ENCODE data around the gene SLC22A14. TPM values are rescaled to one million over a fixed set of nuclear protein-coding genes. Genes with fewer than 3 reads are reported as not detected.
"Not testable (repeated sequence)": the region's sequence is repeated elsewhere in the genome, so short reads cannot be mapped to it uniquely, and the experiment has no call there.

SLC22A14 gene
- total RNA-seq, 2 donors from 2014 or later, result 0.14 to 0.21 TPM

DNA sequence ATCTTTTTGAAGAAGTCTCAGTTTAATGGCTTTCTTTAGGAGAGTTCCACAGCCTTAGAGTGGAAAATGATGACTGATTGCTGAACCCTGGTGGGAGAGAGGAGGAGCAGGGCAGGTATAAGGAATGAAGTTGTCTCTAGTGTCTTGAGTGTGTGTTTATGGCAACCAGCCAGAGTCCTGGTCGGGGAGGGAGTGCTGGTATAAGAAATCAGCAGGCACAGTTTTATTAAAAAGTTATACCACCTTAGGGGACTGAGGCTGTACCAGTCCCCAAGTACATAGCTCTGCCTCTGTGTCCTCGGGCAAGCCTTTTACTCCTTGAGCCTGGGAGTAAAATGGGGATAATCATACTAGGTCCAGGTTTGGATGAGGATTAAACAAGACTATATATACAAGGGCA, 29.8 kb downstream of the SLC22A14 start:
- no peak overlapping the region for H3K4me3 Mint-ChIP-seq
- no peak overlapping the region for H3K27ac Mint-ChIP-seq
- no peaks in the 10 kb centered on the region for H3K9me3 Mint-ChIP-seq
- DNase-seq (no peak), ATAC-seq (replicated peaks in 1 of 2) (no peak)
- H3K4me1 Mint-ChIP-seq (ENCODE audit: low read depth), result no peaks in the 10 kb centered on the region
- no peaks in the 10 kb centered on the region for H3K36me3 Mint-ChIP-seq (ENCODE audit: insufficient read depth in 2 of 2)
- no peaks in the 10 kb centered on the region for H3K27me3 Mint-ChIP-seq (ENCODE audit: low read depth)

DNA sequence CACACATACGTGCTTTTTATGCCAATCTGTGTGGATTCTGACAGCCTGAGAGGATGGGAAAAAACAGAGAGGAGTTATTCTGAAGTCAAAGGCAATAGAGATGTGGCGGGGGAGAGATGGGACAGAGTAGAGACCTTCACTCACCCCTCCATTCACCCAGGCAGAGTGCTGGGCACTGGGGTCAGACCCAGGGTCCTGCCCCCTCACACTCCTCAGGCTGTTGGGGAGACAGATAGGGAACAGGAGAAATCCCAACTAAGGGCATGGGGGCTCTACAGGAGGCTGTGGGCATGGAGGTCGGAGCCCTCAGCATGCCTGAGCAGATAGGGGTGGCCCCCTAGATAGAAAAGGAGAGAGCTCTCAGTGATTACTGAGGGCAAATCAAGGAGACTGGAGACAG, 30.3 kb downstream of the SLC22A14 start:
- DNase-seq (no peak), ATAC-seq (replicated peaks in 1 of 2) (no peak)
- no peaks in the 10 kb centered on the region for H3K9me3 Mint-ChIP-seq
- no peaks in the 10 kb centered on the region for H3K27me3 Mint-ChIP-seq (ENCODE audit: low read depth)
- H3K36me3 Mint-ChIP-seq (ENCODE audit: insufficient read depth in 2 of 2), result no peaks in the 10 kb centered on the region
- no peak overlapping the region for H3K4me3 Mint-ChIP-seq
- H3K4me1 Mint-ChIP-seq (ENCODE audit: low read depth), result no peaks in the 10 kb centered on the region
- no peak overlapping the region for H3K27ac Mint-ChIP-seq

DNA sequence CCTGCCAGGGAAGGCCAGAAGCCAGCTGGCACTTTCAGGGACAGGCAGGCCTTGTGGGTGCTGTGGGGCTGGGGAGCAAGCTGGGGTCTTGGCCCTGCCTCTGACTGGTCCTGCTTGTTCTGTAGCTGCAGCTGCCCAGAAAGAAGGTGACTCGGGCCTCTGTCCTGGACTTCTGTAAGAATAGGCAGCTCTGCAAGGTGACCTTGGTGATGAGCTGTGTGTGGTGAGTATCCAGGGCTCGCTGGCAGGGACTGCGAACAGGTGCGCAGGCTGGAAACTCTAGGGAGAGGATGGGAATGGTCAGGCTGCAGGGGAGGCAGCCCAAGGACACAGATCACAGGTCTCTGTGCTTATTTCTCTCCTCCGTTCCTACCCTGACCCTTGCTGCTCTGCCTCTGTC, 31.2 kb downstream of the SLC22A14 start:
- H3K4me3 Mint-ChIP-seq, result no peak overlapping the region
- H3K27ac Mint-ChIP-seq, result no peak overlapping the region
- no peaks in the 10 kb centered on the region for H3K36me3 Mint-ChIP-seq (ENCODE audit: insufficient read depth in 2 of 2)
- H3K4me1 Mint-ChIP-seq (ENCODE audit: low read depth), result no peaks in the 10 kb centered on the region
- no peaks in the 10 kb centered on the region for H3K27me3 Mint-ChIP-seq (ENCODE audit: low read depth)
- H3K9me3 Mint-ChIP-seq, result no peaks in the 10 kb centered on the region
- no peak for DNase-seq
- no peak for ATAC-seq (replicated peaks in 1 of 2)

DNA sequence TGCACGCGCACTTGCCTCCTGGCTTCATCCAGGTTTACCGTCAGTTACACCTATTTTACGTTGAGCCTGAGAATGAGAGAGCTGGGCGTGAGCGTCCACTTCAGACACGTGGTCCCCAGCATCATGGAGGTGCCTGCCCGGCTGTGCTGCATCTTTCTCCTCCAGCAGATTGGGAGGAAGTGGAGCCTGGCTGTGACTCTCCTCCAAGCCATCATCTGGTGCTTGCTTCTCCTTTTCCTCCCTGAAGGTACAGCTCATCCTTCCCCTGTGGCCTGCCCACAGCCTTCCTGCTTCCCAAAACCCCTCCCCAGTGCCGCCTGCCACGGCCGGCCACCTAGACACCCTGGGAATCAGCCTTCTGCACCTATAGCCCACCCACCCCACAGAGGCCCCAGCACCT, 31.6 kb downstream of the SLC22A14 start:
- H3K4me1 Mint-ChIP-seq (ENCODE audit: low read depth), result no peaks in the 10 kb centered on the region
- no peaks in the 10 kb centered on the region for H3K36me3 Mint-ChIP-seq (ENCODE audit: insufficient read depth in 2 of 2)
- H3K4me3 Mint-ChIP-seq, result no peak overlapping the region
- no peak overlapping the region for H3K27ac Mint-ChIP-seq
- no peaks in the 10 kb centered on the region for H3K27me3 Mint-ChIP-seq (ENCODE audit: low read depth)
- DNase-seq (no peak), ATAC-seq (replicated peaks in 1 of 2) (no peak)
- no peaks in the 10 kb centered on the region for H3K9me3 Mint-ChIP-seq

DNA sequence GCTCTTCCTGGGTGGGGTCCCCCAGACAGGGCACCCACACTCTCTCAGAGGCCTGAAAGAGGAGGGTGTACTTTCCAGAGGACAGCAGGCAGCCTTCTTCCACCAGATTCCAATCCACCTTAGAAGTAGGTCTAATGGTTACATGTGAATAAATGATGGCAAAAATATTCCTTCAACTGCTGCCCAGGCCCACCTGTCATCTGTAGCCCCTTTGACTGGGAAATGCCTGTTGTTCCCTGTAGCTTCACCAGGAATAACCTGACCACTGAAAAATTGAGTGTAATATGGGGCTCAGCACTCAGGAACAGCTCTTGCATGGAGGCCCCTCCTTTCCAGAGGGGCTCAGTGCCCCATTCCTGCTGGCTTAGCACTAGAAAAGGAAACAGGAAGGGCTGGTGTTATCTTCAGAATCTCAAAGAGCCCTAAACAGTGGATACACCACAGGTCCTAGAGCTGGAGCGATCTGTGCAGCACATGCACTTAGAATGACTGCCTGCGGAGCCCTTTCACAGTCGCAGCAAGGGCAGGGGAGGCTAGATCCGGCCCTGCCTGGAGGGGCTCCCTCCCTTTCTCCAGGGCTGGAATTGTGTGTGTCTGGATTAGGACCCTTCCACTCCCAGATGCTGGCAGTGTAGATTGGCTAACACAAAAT, 32.1 kb downstream of the SLC22A14 start:
- H3K36me3 Mint-ChIP-seq (ENCODE audit: insufficient read depth in 2 of 2), result no peaks in the 10 kb centered on the region
- no peaks in the 10 kb centered on the region for H3K9me3 Mint-ChIP-seq
- no peaks in the 10 kb centered on the region for H3K4me1 Mint-ChIP-seq (ENCODE audit: low read depth)
- ATAC-seq (replicated peaks in 1 of 2), result no peak
- H3K27me3 Mint-ChIP-seq (ENCODE audit: low read depth), result no peaks in the 10 kb centered on the region
- DNase-seq, result no peak
- H3K4me3 Mint-ChIP-seq, result no peak overlapping the region
- H3K27ac Mint-ChIP-seq, result no peak overlapping the region

DNA sequence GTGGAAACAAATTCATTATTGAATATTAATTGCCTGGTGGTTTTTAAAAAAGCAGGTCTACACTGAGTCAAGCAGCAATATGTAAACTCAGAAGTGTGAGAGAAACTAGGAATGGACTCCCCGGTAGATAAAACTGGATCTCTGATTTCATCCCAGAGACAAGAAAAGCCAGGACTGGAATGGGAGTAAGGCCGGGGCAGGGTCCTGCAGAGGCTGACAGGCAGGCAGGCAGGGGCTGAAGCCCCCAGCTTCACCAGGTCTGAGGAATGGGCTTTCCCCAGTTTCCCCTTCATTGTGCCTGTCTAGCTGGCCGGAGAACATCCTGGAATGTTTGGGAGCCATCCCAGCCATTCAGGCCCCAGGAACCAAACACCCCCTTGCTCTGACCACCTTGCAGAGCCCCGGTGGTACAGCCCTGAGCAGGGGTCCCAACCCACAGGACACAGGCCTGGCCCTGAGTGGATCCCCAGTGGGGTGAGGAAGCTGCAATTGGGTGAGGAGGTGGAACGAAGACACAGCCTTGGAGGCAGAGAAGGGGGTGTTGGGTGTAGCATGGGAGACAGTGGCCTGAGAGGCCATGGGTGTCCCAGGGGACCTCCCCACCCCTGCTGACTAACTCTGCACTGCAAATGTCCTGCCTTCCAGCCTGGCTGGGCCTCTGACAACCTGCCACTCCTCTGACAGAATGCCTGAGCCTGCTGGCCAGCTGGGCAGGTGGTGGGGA, 32.8 kb downstream of the SLC22A14 start:
- no peak for ATAC-seq (replicated peaks in 1 of 2)
- Mint-ChIP-seq H3K9me3 (no peaks in the 10 kb centered on the region), H3K4me1 (ENCODE audit: low read depth) (no peaks in the 10 kb centered on the region)

DNA sequence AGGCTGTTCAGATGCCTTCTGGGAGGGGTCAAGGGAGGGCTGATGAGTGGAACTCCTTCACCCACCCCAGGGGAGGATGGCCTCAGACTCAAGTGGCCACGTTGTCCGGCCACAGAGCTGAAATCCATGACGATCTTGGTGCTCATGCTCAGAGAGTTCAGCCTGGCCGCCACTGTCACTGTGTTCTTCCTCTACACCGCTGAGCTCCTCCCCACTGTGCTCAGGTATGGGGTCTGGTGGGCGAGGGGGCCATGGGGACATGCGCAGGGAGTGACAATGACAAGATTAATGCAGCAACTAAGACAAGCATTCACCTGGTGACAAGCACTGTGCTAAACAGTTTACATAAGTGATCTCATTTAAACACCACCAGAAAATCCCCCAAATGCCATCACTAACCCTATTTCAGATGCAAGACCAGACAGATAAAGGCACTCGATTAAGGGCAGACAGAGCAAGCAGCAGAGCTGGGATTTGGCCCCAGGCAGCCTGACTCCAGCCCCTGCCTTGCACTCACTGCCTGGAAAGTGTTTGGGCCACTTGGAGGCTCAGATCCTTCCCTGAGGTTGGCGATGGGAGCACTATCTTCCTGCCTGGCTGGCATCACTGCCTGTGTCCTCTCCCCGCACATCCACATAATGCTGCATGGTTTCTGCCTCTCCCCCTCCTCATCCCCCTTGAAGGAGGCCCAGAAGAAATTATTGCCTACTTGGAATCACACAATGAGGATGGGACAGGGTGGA, 33.6 kb downstream of the SLC22A14 start:
- no peak for DNase-seq
- Mint-ChIP-seq H3K36me3 (ENCODE audit: insufficient read depth in 2 of 2) (no peaks in the 10 kb centered on the region), H3K4me3 (no peak overlapping the region), H3K27me3 (ENCODE audit: low read depth) (no peaks in the 10 kb centered on the region), H3K27ac (no peak overlapping the region), H3K4me1 (ENCODE audit: low read depth) (no peaks in the 10 kb centered on the region), H3K9me3 (no peaks in the 10 kb centered on the region)
- ATAC-seq (replicated peaks in 1 of 2), result no peak

More for the DNA sequence above, 32.8 kb downstream of the SLC22A14 start:
- H3K27ac Mint-ChIP-seq, result no peak overlapping the region
- no peak for DNase-seq
- no peak overlapping the region for H3K4me3 Mint-ChIP-seq
- no peaks in the 10 kb centered on the region for H3K27me3 Mint-ChIP-seq (ENCODE audit: low read depth)
- no peaks in the 10 kb centered on the region for H3K36me3 Mint-ChIP-seq (ENCODE audit: insufficient read depth in 2 of 2)

DNA sequence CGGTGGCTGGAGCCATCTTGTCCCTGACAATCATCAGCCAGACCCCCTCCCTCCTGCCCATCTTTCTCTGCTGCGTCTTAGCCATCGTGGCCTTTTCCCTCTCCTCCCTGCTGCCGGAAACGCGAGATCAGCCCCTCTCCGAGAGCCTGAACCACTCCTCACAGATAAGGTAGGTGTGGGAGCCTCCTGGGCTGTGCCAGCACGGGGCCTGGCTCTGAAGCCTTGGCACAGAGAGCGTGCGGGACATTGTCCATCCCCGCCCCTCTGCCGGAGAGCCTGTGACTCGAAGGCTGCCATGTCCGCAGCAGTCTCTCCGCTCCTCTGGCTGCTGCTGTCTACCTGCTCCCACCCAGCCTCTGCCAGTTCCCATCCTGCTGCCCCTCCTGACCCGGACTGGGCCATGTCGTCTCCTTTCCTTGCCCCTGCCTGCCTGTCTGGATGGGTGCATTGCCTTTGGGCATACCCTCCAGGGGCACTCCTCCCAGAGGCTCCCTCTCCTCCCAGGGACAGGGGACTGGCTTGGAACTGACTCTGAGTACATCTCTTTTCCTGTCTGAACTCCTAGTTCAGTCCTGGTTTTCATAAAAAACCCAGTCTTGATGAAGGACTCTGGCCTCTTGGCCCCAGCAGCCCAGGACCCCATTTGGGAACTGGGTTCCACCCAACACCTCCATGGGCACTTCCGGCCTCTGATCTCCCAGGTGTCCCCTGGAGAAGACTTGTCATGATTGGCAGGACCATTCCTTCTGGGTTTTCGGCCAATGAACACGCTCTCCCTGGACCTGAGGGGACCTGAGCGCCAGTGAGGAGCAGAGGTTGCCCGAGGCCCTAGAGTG, 34.5 kb downstream of the SLC22A14 start:
- no peaks in the 10 kb centered on the region for H3K36me3 Mint-ChIP-seq (ENCODE audit: insufficient read depth in 2 of 2)
- ATAC-seq (replicated peaks in 1 of 2), result no peak
- H3K27me3 Mint-ChIP-seq (ENCODE audit: low read depth), result no peaks in the 10 kb centered on the region
- no peaks in the 10 kb centered on the region for H3K9me3 Mint-ChIP-seq
- DNase-seq, result no peak
- no peaks in the 10 kb centered on the region for H3K4me1 Mint-ChIP-seq (ENCODE audit: low read depth)
- no peak overlapping the region for H3K4me3 Mint-ChIP-seq
- H3K27ac Mint-ChIP-seq, result no peak overlapping the region

DNA sequence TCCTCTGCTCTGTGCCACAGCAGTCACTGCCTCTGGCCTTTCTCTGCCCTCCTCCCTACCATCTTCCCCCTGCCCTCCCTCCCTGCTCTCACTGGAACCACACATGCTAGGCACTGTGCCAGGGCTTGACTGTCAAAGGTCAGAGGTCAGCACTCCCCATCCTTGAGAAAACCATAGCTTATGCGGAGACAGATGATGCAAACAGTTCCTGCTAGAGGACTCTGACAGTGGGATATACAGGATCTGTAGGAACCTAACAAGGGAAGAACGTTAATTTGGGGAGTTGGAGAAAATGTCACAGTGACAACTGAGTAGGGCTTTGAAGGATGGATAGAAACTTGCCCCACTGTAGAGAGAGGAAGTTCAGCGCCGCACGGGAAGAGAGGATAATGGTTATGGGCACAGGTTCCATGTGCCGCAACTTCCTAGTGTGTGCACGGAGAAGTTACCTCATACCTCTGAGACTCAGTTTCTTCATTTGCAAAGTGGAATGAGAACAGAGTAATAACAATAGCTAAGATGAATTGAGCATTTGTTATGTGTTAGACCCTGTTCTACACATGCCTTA, 35.2 kb downstream of the SLC22A14 start:
- no peak overlapping the region for H3K27ac Mint-ChIP-seq
- ATAC-seq (replicated peaks in 1 of 2), result no peak

DNA sequence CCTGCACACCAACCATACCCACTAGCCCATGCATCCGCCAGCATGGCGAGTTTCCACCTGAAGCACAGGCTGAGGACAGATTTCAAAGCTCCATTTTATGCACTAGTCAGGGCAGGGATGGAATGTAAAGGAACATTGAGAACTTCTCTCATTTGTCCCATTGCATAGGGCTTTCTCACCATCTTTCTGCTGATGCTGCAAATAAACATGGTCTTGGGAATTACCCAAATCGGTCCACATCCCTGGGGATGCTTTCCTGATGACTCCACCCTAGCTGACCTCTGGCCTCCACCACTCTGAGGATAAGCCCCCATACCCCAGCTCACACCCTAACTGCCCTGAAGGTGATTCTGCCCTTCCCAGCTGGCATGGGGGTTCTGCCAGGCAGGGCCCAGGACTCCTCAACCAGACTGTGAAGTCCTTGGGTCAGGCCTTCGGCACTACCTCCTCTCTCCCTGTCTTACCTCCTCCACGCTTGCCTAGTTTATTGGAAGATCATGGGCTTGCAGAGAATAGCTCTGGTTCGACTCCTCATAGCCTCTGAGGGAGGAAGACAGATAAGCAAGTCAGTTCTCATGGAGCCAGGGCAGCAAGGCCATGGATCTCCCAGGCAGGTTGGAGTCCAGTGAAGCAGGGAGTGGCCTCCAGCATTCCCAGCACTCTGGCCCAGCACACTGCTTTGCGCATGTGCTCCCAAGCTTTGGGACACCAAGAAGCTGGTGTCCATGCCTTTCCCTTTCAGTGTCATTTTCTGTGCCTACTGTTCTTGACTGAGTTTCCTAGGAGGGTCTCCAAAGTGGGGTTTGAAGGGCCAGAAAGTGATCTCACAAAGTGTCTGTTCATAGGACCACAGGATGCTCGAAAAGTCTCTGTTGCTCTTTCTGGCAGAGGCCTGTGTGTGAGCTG, 36.9 kb downstream of the SLC22A14 start:
- DNase-seq (no peak), ATAC-seq (replicated peaks in 1 of 2) (no peak)
- Mint-ChIP-seq H3K9me3 (no peaks in the 10 kb centered on the region), H3K27ac (no peak overlapping the region), H3K27me3 (ENCODE audit: low read depth) (no peaks in the 10 kb centered on the region), H3K36me3 (ENCODE audit: insufficient read depth in 2 of 2) (no peaks in the 10 kb centered on the region), H3K4me1 (ENCODE audit: low read depth) (no peaks in the 10 kb centered on the region), H3K4me3 (no peak overlapping the region)

More for the DNA sequence above, 35.2 kb downstream of the SLC22A14 start:
- H3K4me1 Mint-ChIP-seq (ENCODE audit: low read depth), result no peaks in the 10 kb centered on the region
- no peaks in the 10 kb centered on the region for H3K36me3 Mint-ChIP-seq (ENCODE audit: insufficient read depth in 2 of 2)
- H3K27me3 Mint-ChIP-seq (ENCODE audit: low read depth), result no peaks in the 10 kb centered on the region
- no peak overlapping the region for H3K4me3 Mint-ChIP-seq
- no peaks in the 10 kb centered on the region for H3K9me3 Mint-ChIP-seq
- no peak for DNase-seq

DNA sequence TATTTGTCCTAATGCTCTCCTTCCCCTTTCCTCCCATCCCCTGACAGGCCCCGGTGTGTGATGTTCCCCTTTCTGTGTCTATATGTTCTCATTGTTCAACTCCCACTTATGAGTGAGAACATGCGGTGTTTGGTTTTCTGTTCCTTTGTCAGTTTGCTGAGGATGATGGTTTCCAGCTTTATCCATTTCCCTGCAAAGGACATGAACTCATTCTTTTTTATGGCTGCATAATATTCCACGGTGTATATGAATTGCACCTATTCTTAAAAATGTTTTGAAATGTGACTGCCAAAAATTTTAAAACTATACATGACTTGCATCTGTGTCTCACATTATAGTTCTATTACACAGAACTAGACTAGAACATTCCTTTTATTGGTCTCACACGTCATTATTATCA, 38.5 kb downstream of the SLC22A14 start:
- H3K36me3 Mint-ChIP-seq (ENCODE audit: insufficient read depth in 2 of 2); H3K9me3 Mint-ChIP-seq; H3K27me3 Mint-ChIP-seq (ENCODE audit: low read depth); DNase-seq; H3K27ac Mint-ChIP-seq; ATAC-seq (replicated peaks in 1 of 2); H3K4me1 Mint-ChIP-seq (ENCODE audit: low read depth); H3K4me3 Mint-ChIP-seq: not testable (repeated sequence)

DNA sequence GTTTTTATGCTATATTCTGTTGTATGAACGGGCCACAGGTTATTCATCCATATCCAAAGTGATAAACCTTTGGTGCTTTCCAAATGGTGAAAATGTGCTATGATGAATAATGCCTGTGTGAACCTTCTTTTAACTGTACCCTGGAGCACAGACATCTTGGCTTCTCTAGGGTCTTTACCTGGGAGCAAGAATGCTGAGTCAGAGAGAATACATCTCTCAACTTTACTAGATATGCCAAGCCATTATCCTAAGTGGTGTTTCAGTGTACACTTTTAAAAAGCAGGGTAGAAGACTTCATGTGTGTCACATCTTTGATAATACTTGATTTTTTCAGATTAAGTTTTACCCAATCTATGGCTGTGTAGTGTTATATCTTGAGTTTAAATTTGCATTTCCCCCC, 41.0 kb downstream of the SLC22A14 start:
- peak in 1 of 2 donors; percentile 14 for ATAC-seq (replicated peaks in 1 of 2)
- DNase-seq, result no peak
- Mint-ChIP-seq H3K27me3 (ENCODE audit: low read depth) (peaks cover 5% of the 10 kb centered on the region), H3K4me1 (ENCODE audit: low read depth) (peaks cover 6% of the 10 kb centered on the region), H3K36me3 (ENCODE audit: insufficient read depth in 2 of 2) (no peaks in the 10 kb centered on the region), H3K4me3 (no peak overlapping the region), H3K9me3 (no peaks in the 10 kb centered on the region), H3K27ac (no peak overlapping the region)

All from activated T-cell treated with anti-CD3 and anti-CD28 coated beads, Interleukin-2, amount 50 U/mL, for 72 hours (primary cell).